Omental fat pad (tissue), 4 donors: ENCODE data around the gene GLDC. TPM values are rescaled to one million over a fixed set of nuclear protein-coding genes. Genes with fewer than 3 reads are reported as not detected.
"Not testable (repeated sequence)": the region's sequence is repeated elsewhere in the genome, so short reads cannot be mapped to it uniquely, and the experiment has no call there.

Source experiments
- ATAC-seq: fragments of 150-250 bp; one replicate; pipeline ENCODE4 v1.9.1; 2016; ENCODE audit warnings: mild to moderate bottlenecking, moderate library complexity; ENCODE audit not compliant: low FRiP score
- DNase-seq: peaks from one replicate; pipeline ENCODE4 v3.0.0-alpha.2; 2019; ENCODE audit warnings: low spot score
- CTCF ChIP-seq, 3 donors: fragments of 450-650 bp; IDR thresholded peaks; one replicate each; pipeline ENCODE4 v1.5.1; 2016 to 2017; ENCODE audit warnings: antibody characterized with exemption in 3 of 3, mild to moderate bottlenecking in 3 of 3, moderate library complexity in 2 of 3
- total RNA-seq, 4 donors: library from RNA; depleted of rRNA; stranded (reverse); fragments of >200 nt; gene quantifications; one replicate each; pipeline ENCODE4 v1.1.0, GENCODE V29; 2016

Gene GLDC
- total RNA-seq, 4 donors from 2014 or later, result 0.13 to 1.7 (median 0.46) TPM; not detected in 1

GRCh38 chr9:6634444-6634843 lies 11.1 kb downstream of the GLDC start:
- no peak for TF ChIP-seq CTCF (IDR thresholded peaks at IDR 0.05)
- DNase-seq (no peak), ATAC-seq (no peak)

- TF ChIP-seq CTCF (IDR thresholded peaks at IDR 0.05), result no peak
Observed at GRCh38 chr9:6633378-6633777, 12.2 kb downstream of the GLDC start.

GRCh38 chr9:6632516-6633183 lies 12.9 kb downstream of the GLDC start:
- DNase-seq (no peak), ATAC-seq (no peak)
- no peak for TF ChIP-seq CTCF (IDR thresholded peaks at IDR 0.05)

More at GRCh38 chr9:6633378-6633777, 12.2 kb downstream of the GLDC start:
- no peak for ATAC-seq
- no peak for DNase-seq

GRCh38 chr9:6631207-6631512 lies 14.4 kb downstream of the GLDC start:
- ATAC-seq, result no peak
- no peak for DNase-seq
- no peak for TF ChIP-seq CTCF (IDR thresholded peaks at IDR 0.05)

- DNase-seq (no peak), ATAC-seq (no peak)
- no peak for TF ChIP-seq CTCF (IDR thresholded peaks at IDR 0.05)
Observed at GRCh38 chr9:6630502-6631206, 14.9 kb downstream of the GLDC start.

- no peak for DNase-seq
- no peak for ATAC-seq
- no peak for TF ChIP-seq CTCF (IDR thresholded peaks at IDR 0.05)
Observed at GRCh38 chr9:6628704-6629103, 16.8 kb downstream of the GLDC start.

- TF ChIP-seq CTCF (IDR thresholded peaks at IDR 0.05), result no peak
- ATAC-seq, result no peak
- no peak for DNase-seq
Observed at GRCh38 chr9:6625363-6625762, 20.2 kb downstream of the GLDC start.

GRCh38 chr9:6622784-6623183 lies 22.7 kb downstream of the GLDC start:
- not testable (repeated sequence) for ATAC-seq, DNase-seq
